ENCODE results near the gene SETD7.
A peak's percentile ranks its signal among the peaks of the same experiment; 100 is the strongest.
"Not testable (repeated sequence)": the region's sequence is repeated elsewhere in the genome, so short reads cannot be mapped to it uniquely, and the experiment has no call there.

The SETD7 gene

GRCh38 chr4:139461022-139461628 lies 94.9 kb downstream of the SETD7 start:
- DNase-seq = no peak

- no peak for DNase-seq
Observed at GRCh38 chr4:139460565-139460964, 95.5 kb downstream of the SETD7 start.

- DNase-seq = no peak
Observed at GRCh38 chr4:139458999-139459398, 97.0 kb downstream of the SETD7 start.

GRCh38 chr4:139458543-139458942 lies 97.5 kb downstream of the SETD7 start:
- peak; percentile 84 for DNase-seq

- peak; percentile 56 for DNase-seq
Observed at GRCh38 chr4:139457318-139457717, 98.7 kb downstream of the SETD7 start.

GRCh38 chr4:139455126-139455538 lies 100.9 kb downstream of the SETD7 start:
- DNase-seq = peak; percentile 53

GRCh38 chr4:139454111-139455045 lies 101.6 kb downstream of the SETD7 start, which contains the start of gene RAB33B:
TSS of gene RAB33B (plus strand) at chr4:139454121. CDS start at chr4:139454196, 75 bp downstream.
- DNase-seq = peak; percentile 43

- DNase-seq = peak; percentile 95
Observed at GRCh38 chr4:139453371-139454110, 102.5 kb downstream of the SETD7 start.

GRCh38 chr4:139453041-139453370 lies 103.0 kb downstream of the SETD7 start:
- DNase-seq = peak; percentile 87

GRCh38 chr4:139451997-139452396 lies 104.0 kb downstream of the SETD7 start:
- DNase-seq = no peak

GRCh38 chr4:139450586-139450985 lies 105.4 kb downstream of the SETD7 start:
- no peak for DNase-seq

GRCh38 chr4:139447078-139447477 lies 108.9 kb downstream of the SETD7 start:
- not testable (repeated sequence) for DNase-seq
